HepG2 (cell line): Measurements from ENCODE around the gene INPP5E. TPM values are rescaled to one million over a fixed set of nuclear protein-coding genes. Genes with fewer than 3 reads are reported as not detected.

Source experiments
- BHLHE40 ChIP-seq: IDR thresholded peaks from 2 replicates; pipeline ENCODE4 v1.6.1; 2011; ENCODE audit warnings: low read length, improper control_type of control experiment
- HMGXB4 ChIP-seq, 2 experiments: sonication (generic) in 1 of 2; formaldehyde crosslinking in 1 of 2; IDR thresholded peaks; 2 replicates each; pipeline versions ENCODE4 v1.4.0 to v1.6.1; 2018 to 2020; ENCODE audit warnings: missing genetic modification reagents in 2 of 2, borderline replicate concordance in 1 of 2, low read depth in 1 of 2, mild to moderate bottlenecking in 1 of 2, missing biosample characterization in 1 of 2
- JARID2 ChIP-seq: sonication (generic); formaldehyde crosslinking; IDR thresholded peaks from 2 replicates; pipeline ENCODE4 v1.8.1; 2023; ENCODE audit warnings: missing genetic modification reagents, inconsistent platforms; ENCODE audit not compliant: insufficient replicate concordance
- MEF2D ChIP-seq: sonication (generic); formaldehyde crosslinking; IDR thresholded peaks from 2 replicates; pipeline ENCODE4 v1.5.1; 2020; ENCODE audit warnings: mild to moderate bottlenecking, missing genetic modification reagents
- NFRKB ChIP-seq: fragments of 450-650 bp; IDR thresholded peaks from 2 replicates; pipeline ENCODE4 v1.6.1; 2017
- RNF219 ChIP-seq: sonication (generic); formaldehyde crosslinking; IDR thresholded peaks from 2 replicates; pipeline ENCODE4 v1.5.0; 2020; ENCODE audit warnings: mild to moderate bottlenecking, missing genetic modification reagents
- SIX1 ChIP-seq: sonication (generic); formaldehyde crosslinking; IDR thresholded peaks from 2 replicates; pipeline ENCODE4 v1.4.0; 2020; ENCODE audit warnings: missing genetic modification reagents, borderline replicate concordance
- SPEN ChIP-seq: sonication (generic); formaldehyde crosslinking; IDR thresholded peaks from 2 replicates; pipeline ENCODE4 v1.5.1; 2020; ENCODE audit warnings: low read depth, mild to moderate bottlenecking, missing genetic modification reagents
- ZHX1 ChIP-seq: sonication (generic); formaldehyde crosslinking; IDR thresholded peaks from 2 replicates; pipeline ENCODE4 v1.8.1; 2022; ENCODE audit warnings: low read depth, mild to moderate bottlenecking, missing genetic modification reagents
- ZSCAN25 ChIP-seq: sonication (generic); formaldehyde crosslinking; IDR thresholded peaks from 2 replicates; pipeline ENCODE4 v1.8.0; 2022; ENCODE audit warnings: mild to moderate bottlenecking, missing genetic modification reagents
- polyA plus RNA-seq, 8 experiments: library from polyadenylated mRNA; depleted of rRNA in 3 of 8; stranded (reverse) in 7 of 8; unstranded in 1 of 8; fragments of >200 nt; fragmentation: Illumina TruSeq in 4 of 8; extraction: Trizol in 4 of 8; gene quantifications; 2 replicates each; pipeline versions ENCODE4 v1.2.1 to v1.2.3, GENCODE V29; 2011 to 2016; ENCODE audit warnings: low read depth in 4 of 8, missing spikeins in 1 of 8, mixed read lengths in 1 of 8; ENCODE audit not compliant: insufficient read depth in 1 of 8
- total RNA-seq, 5 experiments: library from RNA; depleted of rRNA; stranded (reverse); fragments of >200 nt; fragmentation: Illumina TruSeq; extraction: Trizol; gene quantifications; 2 replicates each; pipeline ENCODE4 v1.2.3, GENCODE V29; 2016; ENCODE audit warnings: low read depth in 1 of 5
- TF ChIP-seq, protein P1 (sequence below): sonication (generic); formaldehyde crosslinking; IDR thresholded peaks from 2 replicates; pipeline ENCODE4 v1.9.0; 2021; ENCODE audit warnings: mild to moderate bottlenecking, missing genetic modification reagents

Gene INPP5E
- total and polyA plus RNA-seq, 2 of the 13 experiments (the other 11 are each of a cell fraction or from before 2014, with no cell fraction given) = 5.5 TPM

DNA sequence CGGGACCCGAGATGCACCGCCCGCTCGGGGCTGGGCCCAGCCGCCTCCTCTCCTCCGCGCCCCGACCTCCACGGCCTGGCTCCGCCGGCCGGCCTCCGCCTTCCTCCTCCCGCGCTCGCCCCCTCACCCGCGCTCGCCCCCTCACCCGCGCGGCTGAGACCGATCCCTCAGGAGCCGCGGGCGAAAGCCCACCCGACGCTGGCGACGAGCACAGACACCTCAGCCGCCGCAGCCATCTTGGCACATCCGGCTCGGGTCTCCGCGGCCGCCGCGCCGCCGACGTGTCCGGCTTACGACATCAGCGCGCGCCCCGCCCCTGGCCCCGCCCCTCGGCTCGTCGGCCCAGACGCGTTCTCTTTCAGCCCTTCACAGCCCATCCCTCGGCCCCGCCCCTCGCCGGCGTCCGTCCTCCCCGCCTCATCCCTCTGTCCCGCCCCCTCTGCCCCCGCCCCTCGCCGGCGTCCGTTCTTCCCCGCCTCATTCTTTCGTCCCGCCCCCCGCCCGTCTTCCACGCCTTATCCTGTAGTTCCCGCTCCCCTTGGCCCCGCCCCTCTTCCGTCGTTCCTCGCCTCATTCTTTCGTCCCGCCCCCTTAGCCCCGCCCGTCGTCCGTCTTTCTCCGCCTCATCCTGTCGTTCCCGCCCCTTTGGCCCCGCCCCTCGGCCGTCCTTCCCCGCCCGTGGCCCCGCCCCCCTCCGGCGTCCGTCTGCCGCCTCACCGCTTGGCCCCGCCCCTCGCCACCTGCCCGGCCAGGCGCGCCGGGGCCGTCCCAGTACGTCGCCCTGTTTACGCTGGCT is 43.3 kb upstream of the INPP5E start, which contains the start of gene SEC16A (continued):
- TF ChIP-seq, protein P1, sequence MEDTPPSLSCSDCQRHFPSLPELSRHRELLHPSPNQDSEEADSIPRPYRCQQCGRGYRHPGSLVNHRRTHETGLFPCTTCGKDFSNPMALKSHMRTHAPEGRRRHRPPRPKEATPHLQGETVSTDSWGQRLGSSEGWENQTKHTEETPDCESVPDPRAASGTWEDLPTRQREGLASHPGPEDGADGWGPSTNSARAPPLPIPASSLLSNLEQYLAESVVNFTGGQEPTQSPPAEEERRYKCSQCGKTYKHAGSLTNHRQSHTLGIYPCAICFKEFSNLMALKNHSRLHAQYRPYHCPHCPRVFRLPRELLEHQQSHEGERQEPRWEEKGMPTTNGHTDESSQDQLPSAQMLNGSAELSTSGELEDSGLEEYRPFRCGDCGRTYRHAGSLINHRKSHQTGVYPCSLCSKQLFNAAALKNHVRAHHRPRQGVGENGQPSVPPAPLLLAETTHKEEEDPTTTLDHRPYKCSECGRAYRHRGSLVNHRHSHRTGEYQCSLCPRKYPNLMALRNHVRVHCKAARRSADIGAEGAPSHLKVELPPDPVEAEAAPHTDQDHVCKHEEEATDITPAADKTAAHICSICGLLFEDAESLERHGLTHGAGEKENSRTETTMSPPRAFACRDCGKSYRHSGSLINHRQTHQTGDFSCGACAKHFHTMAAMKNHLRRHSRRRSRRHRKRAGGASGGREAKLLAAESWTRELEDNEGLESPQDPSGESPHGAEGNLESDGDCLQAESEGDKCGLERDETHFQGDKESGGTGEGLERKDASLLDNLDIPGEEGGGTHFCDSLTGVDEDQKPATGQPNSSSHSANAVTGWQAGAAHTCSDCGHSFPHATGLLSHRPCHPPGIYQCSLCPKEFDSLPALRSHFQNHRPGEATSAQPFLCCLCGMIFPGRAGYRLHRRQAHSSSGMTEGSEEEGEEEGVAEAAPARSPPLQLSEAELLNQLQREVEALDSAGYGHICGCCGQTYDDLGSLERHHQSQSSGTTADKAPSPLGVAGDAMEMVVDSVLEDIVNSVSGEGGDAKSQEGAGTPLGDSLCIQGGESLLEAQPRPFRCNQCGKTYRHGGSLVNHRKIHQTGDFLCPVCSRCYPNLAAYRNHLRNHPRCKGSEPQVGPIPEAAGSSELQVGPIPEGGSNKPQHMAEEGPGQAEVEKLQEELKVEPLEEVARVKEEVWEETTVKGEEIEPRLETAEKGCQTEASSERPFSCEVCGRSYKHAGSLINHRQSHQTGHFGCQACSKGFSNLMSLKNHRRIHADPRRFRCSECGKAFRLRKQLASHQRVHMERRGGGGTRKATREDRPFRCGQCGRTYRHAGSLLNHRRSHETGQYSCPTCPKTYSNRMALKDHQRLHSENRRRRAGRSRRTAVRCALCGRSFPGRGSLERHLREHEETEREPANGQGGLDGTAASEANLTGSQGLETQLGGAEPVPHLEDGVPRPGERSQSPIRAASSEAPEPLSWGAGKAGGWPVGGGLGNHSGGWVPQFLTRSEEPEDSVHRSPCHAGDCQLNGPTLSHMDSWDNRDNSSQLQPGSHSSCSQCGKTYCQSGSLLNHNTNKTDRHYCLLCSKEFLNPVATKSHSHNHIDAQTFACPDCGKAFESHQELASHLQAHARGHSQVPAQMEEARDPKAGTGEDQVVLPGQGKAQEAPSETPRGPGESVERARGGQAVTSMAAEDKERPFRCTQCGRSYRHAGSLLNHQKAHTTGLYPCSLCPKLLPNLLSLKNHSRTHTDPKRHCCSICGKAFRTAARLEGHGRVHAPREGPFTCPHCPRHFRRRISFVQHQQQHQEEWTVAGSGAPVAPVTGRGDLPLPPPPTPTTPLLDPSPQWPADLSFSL (CRISPR knock-in tag) = no peak
- peak; percentile 24; the same call in 1 of the 2 replicates for TF ChIP-seq ZHX1 (CRISPR knock-in tag)
- peak in 1 of 2 experiments; percentile 45; a peak in 1 of 4 replicates for TF ChIP-seq HMGXB4 (CRISPR knock-in tag; IDR thresholded peaks at IDR 0.05; ENCODE audit: borderline replicate concordance in 1 of 2, low read depth in 1 of 2)
- no peak for TF ChIP-seq RNF219 (CRISPR knock-in tag)
- TF ChIP-seq NFRKB = no peak
- TF ChIP-seq MEF2D (CRISPR knock-in tag) = no peak
- no peak for TF ChIP-seq JARID2
- no peak for TF ChIP-seq BHLHE40
- TF ChIP-seq ZSCAN25 = no peak
- peak; percentile 61; the same call in 1 of the 2 replicates for TF ChIP-seq SPEN (CRISPR knock-in tag)
- TF ChIP-seq SIX1 (CRISPR knock-in tag) = no peak
